ENCODE data around the gene NCKAP5. TPM values are rescaled to one million over a fixed set of nuclear protein-coding genes. Genes with fewer than 3 reads are reported as not detected.

Gene NCKAP5
- total and polyA plus RNA-seq, 2 of the 8 experiments (the other 6 are each of a cell fraction or from before 2014, with no cell fraction given): 0.27 to 0.86 TPM

DNA sequence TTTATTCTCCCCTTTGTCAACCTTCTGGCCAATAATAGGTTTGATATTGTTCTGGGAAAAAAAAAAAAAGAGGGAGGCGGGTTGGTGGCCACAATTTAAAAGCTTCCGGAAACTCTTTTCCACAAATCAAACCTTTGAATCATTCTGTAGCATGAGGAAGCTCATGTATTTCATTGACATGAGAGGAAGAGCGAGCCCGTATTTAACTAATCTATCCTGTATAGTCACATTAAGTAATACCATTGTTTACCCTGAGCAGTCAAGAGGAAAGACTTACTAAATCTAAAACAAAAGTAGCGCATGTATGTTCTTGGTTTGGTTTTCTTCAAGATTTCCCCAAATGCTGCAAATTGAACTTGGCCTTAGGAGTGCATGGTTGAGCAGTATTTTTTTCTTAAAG, 120.1 kb downstream of the NCKAP5 start:
- Histone ChIP-seq H3K56ac (replicated peaks; ENCODE audit: insufficient read length, low read depth, low read length) (no peak overlapping the region), H3K4me1 (replicated peaks in 1 of 4; ENCODE audit: control insufficient read depth in 3 of 4, insufficient read depth in 4 of 4, low read length in 3 of 4) (no peaks in the 10 kb centered on the region), H3K79me1 (ENCODE audit: low read depth, low read length) (no peaks in the 10 kb centered on the region), H4K91ac (replicated peaks; ENCODE audit: insufficient read length, low read length) (no peak overlapping the region), H3K36me3 (ENCODE audit: control insufficient read depth in 2 of 4, insufficient read depth in 4 of 4, low read length in 3 of 4) (no peaks in the 10 kb centered on the region), H2BK20ac (ENCODE audit: low read length) (no peak overlapping the region), H3K9ac (replicated peaks in 1 of 4; ENCODE audit: extremely low read depth in 1 of 4, low read depth in 3 of 4, low read length in 3 of 4) (no peak overlapping the region), H3K14ac (ENCODE audit: insufficient read length) (no peak overlapping the region), H4K20me1 (replicated peaks in 1 of 2; ENCODE audit: control insufficient read depth in 1 of 2, insufficient read depth in 2 of 2, low read length in 2 of 2) (no peaks in the 10 kb centered on the region), H3K23ac (ENCODE audit: insufficient read length) (no peak overlapping the region), H3K18ac (ENCODE audit: extremely low read depth, low read length) (no peak overlapping the region), H3K27me3 (replicated peaks in 1 of 4; ENCODE audit: control insufficient read depth in 3 of 4, extremely low read depth in 1 of 4, insufficient read depth in 3 of 4, low read length in 3 of 4) (no peaks in the 10 kb centered on the region), H3K27ac (ENCODE audit: low read depth, low read length) (no peak overlapping the region), H3K23me2 (ENCODE audit: low read depth, low read length) (no peaks in the 10 kb centered on the region), H3K4me3 (ENCODE audit: extremely low read depth in 1 of 4, insufficient read depth in 2 of 4, low read depth in 3 of 4, low read length in 4 of 4) (no peak overlapping the region), H3K4ac (replicated peaks; ENCODE audit: insufficient read length, low read depth, low read length) (no peak overlapping the region), H2BK15ac (ENCODE audit: low read length) (no peak overlapping the region), H3K79me2 (ENCODE audit: control insufficient read depth in 1 of 2, insufficient read depth in 2 of 2, low read length in 2 of 2) (no peaks in the 10 kb centered on the region), H2AFZ (ENCODE audit: low read length) (no peak overlapping the region), H2AK5ac (ENCODE audit: low read depth, low read length) (no peak overlapping the region), H4K5ac (ENCODE audit: insufficient read length, low read depth, low read length) (no peak overlapping the region), H2BK5ac (ENCODE audit: low read depth, low read length) (no peak overlapping the region), H3K4me2 (ENCODE audit: insufficient read depth in 1 of 2, low read depth in 2 of 2, low read length in 2 of 2) (no peak overlapping the region), H4K8ac (ENCODE audit: extremely low read depth, insufficient read depth, low read length) (no peak overlapping the region), H3K9me3 (ENCODE audit: insufficient read depth in 2 of 2, low read depth in 1 of 2, low read length in 1 of 2) (no peaks in the 10 kb centered on the region), H2BK120ac (replicated peaks; ENCODE audit: low read depth, low read length) (no peak overlapping the region), H2BK12ac (ENCODE audit: low read depth, low read length) (no peak overlapping the region)
- CTCF ChIA-PET (ENCODE audit: partially characterized antibody): interaction anchor here (1.6 kb wide), 1 partner anchor 36 kb away, joined by 5 read pairs; no protein-coding TSS in a partner anchor
- FAIRE-seq (no peak), DNase-seq (ENCODE audit: low read depth in 1 of 2, low spot score in 2 of 2) (no peak)
- WGBS, 2 experiments (ENCODE audit: extremely low coverage in 1 of 2, insufficient coverage in 1 of 2, insufficient read length in 1 of 2, insufficient replicate concordance in 2 of 2, low coverage in 1 of 2, low lambda C conversion rate in 2 of 2, missing lambda C conversion rate in 1 of 2): 83% methylated on average over 3 of the region's 5 CpGs; no CpG with 5 or more reads in 1 of the 2 experiments
- POLR2A ChIA-PET (ENCODE audit: partially characterized antibody): no interaction called here
- TF ChIP-seq MAFK (IDR thresholded peaks at IDR 0.05; ENCODE audit: low read depth, low read length): no peak
- TF ChIP-seq CREB1 (IDR thresholded peaks at IDR 0.05): no peak
- TF ChIP-seq, protein P1, sequence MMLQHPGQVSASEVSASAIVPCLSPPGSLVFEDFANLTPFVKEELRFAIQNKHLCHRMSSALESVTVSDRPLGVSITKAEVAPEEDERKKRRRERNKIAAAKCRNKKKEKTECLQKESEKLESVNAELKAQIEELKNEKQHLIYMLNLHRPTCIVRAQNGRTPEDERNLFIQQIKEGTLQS (IDR thresholded peaks at IDR 0.05; ENCODE audit: insufficient read depth, low read depth, low read length): no peak
- TF ChIP-seq RNF2 (IDR thresholded peaks at IDR 0.05; ENCODE audit: borderline replicate concordance, low read depth, low read length, missing control alignments, poor library complexity, severe bottlenecking): no peak
- TF ChIP-seq CHD1 (IDR thresholded peaks at IDR 0.05; ENCODE audit: low read depth, low read length): no peak
- no peak for TF ChIP-seq NANOG (IDR thresholded peaks at IDR 0.05; ENCODE audit: insufficient read depth, low read depth, low read length, poor library complexity, severe bottlenecking)
- no peak for TF ChIP-seq RFX5 (IDR thresholded peaks at IDR 0.05; ENCODE audit: borderline replicate concordance, low read depth, low read length)
- no peak for TF ChIP-seq SUZ12 (IDR thresholded peaks at IDR 0.05; ENCODE audit: low read length)
- TF ChIP-seq RAD21 (IDR thresholded peaks at IDR 0.05 in 1 of 2, conservative IDR thresholded peaks at IDR 0.05 in 1 of 2; ENCODE audit: low read depth in 2 of 2, low read length in 2 of 2): no peak
- TF ChIP-seq BRCA1 (IDR thresholded peaks at IDR 0.05; ENCODE audit: low read depth, low read length): no peak
- TF ChIP-seq KDM5A (IDR thresholded peaks at IDR 0.05; ENCODE audit: low read length): no peak
- TF ChIP-seq TBP (IDR thresholded peaks at IDR 0.05; ENCODE audit: low read depth, low read length): no peak
- no peak for TF ChIP-seq JUN (IDR thresholded peaks at IDR 0.05; ENCODE audit: low read depth, low read length)
- no peak for TF ChIP-seq GABPA (IDR thresholded peaks at IDR 0.05; ENCODE audit: borderline replicate concordance, insufficient read depth, low read length)
